ENCODE results near the gene TRIM27. TPM values are rescaled to one million over a fixed set of nuclear protein-coding genes. Genes with fewer than 3 reads are reported as not detected.

Gene TRIM27
- total RNA-seq, 1 donor from 2014 or later, result 49.9 TPM

- peaks cover 32% of the 10 kb centered on the region for H3K4me1 ChIP-seq
- H3K36me3 ChIP-seq, result peaks cover 50% of the 10 kb centered on the region
- no peaks in the 10 kb centered on the region for H3K9me3 ChIP-seq
- peak; percentile 4 for ATAC-seq
- no peak for TF ChIP-seq CTCF (IDR thresholded peaks at IDR 0.05)
- no peak for DNase-seq
- peak overlapping the region; percentile 98 for H3K27ac ChIP-seq
- H3K27me3 ChIP-seq, result no peaks in the 10 kb centered on the region
- H3K4me3 ChIP-seq, result peak overlapping the region; percentile 99
- intact Hi-C loops (cut with DNase I), result no loop called here
These were observed 1.6 kb downstream of the TRIM27 start for GRCh38 chr6:28922004-28922820.

GRCh38 chr6:28920281-28920680 is 3.5 kb downstream of the TRIM27 start:
- no peak for DNase-seq
- ATAC-seq, result no peak
- Histone ChIP-seq H3K9me3 (no peaks in the 10 kb centered on the region), H3K4me1 (peaks cover 32% of the 10 kb centered on the region), H3K4me3 (no peak overlapping the region), H3K27ac (no peak overlapping the region), H3K27me3 (no peaks in the 10 kb centered on the region), H3K36me3 (peaks cover 69% of the 10 kb centered on the region)
- TF ChIP-seq CTCF (IDR thresholded peaks at IDR 0.05), result no peak
- intact Hi-C loops (cut with DNase I), result no loop called here

- no peak for ATAC-seq
- H3K27ac ChIP-seq, result no peak overlapping the region
- peaks cover 99% of the 10 kb centered on the region for H3K36me3 ChIP-seq
- no peaks in the 10 kb centered on the region for H3K9me3 ChIP-seq
- no peak for TF ChIP-seq CTCF (IDR thresholded peaks at IDR 0.05)
- intact Hi-C loops (cut with DNase I), result no loop called here
- H3K4me1 ChIP-seq, result peaks cover 8% of the 10 kb centered on the region
- no peaks in the 10 kb centered on the region for H3K27me3 ChIP-seq
- no peak overlapping the region for H3K4me3 ChIP-seq
- no peak for DNase-seq
These were observed 8.8 kb downstream of the TRIM27 start for GRCh38 chr6:28914941-28915340.

- Histone ChIP-seq H3K27ac (no peak overlapping the region), H3K36me3 (peaks cover 99% of the 10 kb centered on the region), H3K4me1 (no peaks in the 10 kb centered on the region), H3K9me3 (no peaks in the 10 kb centered on the region), H3K4me3 (no peak overlapping the region), H3K27me3 (no peaks in the 10 kb centered on the region)
- intact Hi-C loops (cut with DNase I), result no loop called here
- ATAC-seq (peak; percentile 70), DNase-seq (no peak)
- no peak for TF ChIP-seq CTCF (IDR thresholded peaks at IDR 0.05)
These were observed 12.7 kb downstream of the TRIM27 start for GRCh38 chr6:28910901-28911690.

GRCh38 chr6:28907394-28907793 is 16.4 kb downstream of the TRIM27 start:
- DNase-seq, result no peak
- H3K27ac ChIP-seq, result peak overlapping the region; percentile 32
- H3K9me3 ChIP-seq, result no peaks in the 10 kb centered on the region
- no peak overlapping the region for H3K4me3 ChIP-seq
- TF ChIP-seq CTCF (IDR thresholded peaks at IDR 0.05), result no peak
- ATAC-seq, result peak; percentile 84
- peaks cover 100% of the 10 kb centered on the region for H3K36me3 ChIP-seq
- no peaks in the 10 kb centered on the region for H3K27me3 ChIP-seq
- no peaks in the 10 kb centered on the region for H3K4me1 ChIP-seq
- intact Hi-C loops (cut with DNase I), result no loop called here
